Globus pallidus (tissue), 1 donor: ENCODE measurements around the gene CHRNE.
"Not testable (repeated sequence)": the region's sequence is repeated elsewhere in the genome, so short reads cannot be mapped to it uniquely, and the experiment has no call there.

ENCODE experiments used
- DNase-seq: peaks from one replicate; pipeline ENCODE4 v3.0.0-alpha.2; 2015; ENCODE audit warnings: low spot score

CHRNE gene

GRCh38 chr17:4887581-4887980 lies 15.3 kb downstream of the CHRNE start:
- no peak for DNase-seq

- DNase-seq, result no peak
Measured at GRCh38 chr17:4886830-4887229, 16.1 kb downstream of the CHRNE start.

- DNase-seq, result no peak
Measured at GRCh38 chr17:4884489-4884888, 18.4 kb downstream of the CHRNE start.

- peak; percentile 74 for DNase-seq
Measured at GRCh38 chr17:4881761-4882555, 20.9 kb downstream of the CHRNE start.

- DNase-seq, result no peak
Measured at GRCh38 chr17:4880857-4881256, 22.0 kb downstream of the CHRNE start.

- DNase-seq, result no peak
Measured at GRCh38 chr17:4879601-4880000, 23.3 kb downstream of the CHRNE start.

- DNase-seq, result peak; percentile 88
Measured at GRCh38 chr17:4877089-4877488, 25.8 kb downstream of the CHRNE start.

GRCh38 chr17:4872786-4873185 lies 30.1 kb downstream of the CHRNE start:
- DNase-seq, result peak; percentile 79

- DNase-seq, result no peak
Measured at GRCh38 chr17:4870855-4871254, 32.0 kb downstream of the CHRNE start.

- DNase-seq, result not testable (repeated sequence)
Measured at GRCh38 chr17:4869058-4869998, 33.6 kb downstream of the CHRNE start.

GRCh38 chr17:4867535-4867934 lies 35.4 kb downstream of the CHRNE start:
- DNase-seq, result not testable (repeated sequence)

- no peak for DNase-seq
Measured at GRCh38 chr17:4863321-4863720, 39.6 kb downstream of the CHRNE start.

- DNase-seq, result no peak
Measured at GRCh38 chr17:4862720-4863119, 40.2 kb downstream of the CHRNE start.

GRCh38 chr17:4861052-4861451 lies 41.8 kb downstream of the CHRNE start:
- peak; percentile 54 for DNase-seq

- DNase-seq, result no peak
Measured at GRCh38 chr17:4860651-4861050, 42.2 kb downstream of the CHRNE start.

GRCh38 chr17:4859816-4860625 lies 42.9 kb downstream of the CHRNE start:
- DNase-seq, result peak; percentile 77

GRCh38 chr17:4858882-4859260 lies 44.0 kb downstream of the CHRNE start:
- DNase-seq, result peak; percentile 69

GRCh38 chr17:4858068-4858881 lies 44.6 kb downstream of the CHRNE start:
- DNase-seq, result peak; percentile 98

- not testable (repeated sequence) for DNase-seq
Measured at GRCh38 chr17:4857347-4857746, 45.6 kb downstream of the CHRNE start.

- peak; percentile 88 for DNase-seq
Measured at GRCh38 chr17:4856937-4857314, 46.0 kb downstream of the CHRNE start.

GRCh38 chr17:4856271-4856936 lies 46.5 kb downstream of the CHRNE start:
- DNase-seq, result no peak
